Effector memory CD4-positive, alpha-beta T cell (primary cell): Measurements from ENCODE around the gene NGF.

ENCODE experiments used
- DNase-seq, 3 donors: peaks; one replicate each; pipeline ENCODE4 v3.0.0-alpha.2; 2020
- H3K27ac ChIP-seq: 2 replicates; pipeline ENCODE4 v1.7.0; 2013; ENCODE audit warnings: mild to moderate bottlenecking, low read length, moderate library complexity; ENCODE audit not compliant: insufficient read depth, poor library complexity, severe bottlenecking
- H3K27me3 ChIP-seq: replicated peaks from 2 replicates; pipeline ENCODE4 v1.7.0; 2013; ENCODE audit warnings: mild to moderate bottlenecking, low read length; ENCODE audit not compliant: insufficient read depth, control insufficient read depth, poor library complexity, severe bottlenecking
- H3K36me3 ChIP-seq: 2 replicates; pipeline ENCODE4 v1.7.0; 2013; ENCODE audit warnings: mild to moderate bottlenecking, low read length, moderate library complexity; ENCODE audit not compliant: control insufficient read depth, insufficient read depth
- H3K4me1 ChIP-seq: 2 replicates; pipeline ENCODE4 v1.7.0; 2013; ENCODE audit warnings: low read length, mild to moderate bottlenecking; ENCODE audit not compliant: control insufficient read depth, insufficient read depth, poor library complexity, severe bottlenecking
- H3K4me3 ChIP-seq: 2 replicates; pipeline ENCODE4 v1.7.0; 2013; ENCODE audit warnings: low read length, low read depth, mild to moderate bottlenecking; ENCODE audit not compliant: insufficient read depth, poor library complexity, severe bottlenecking
- H3K9me3 ChIP-seq: 2 replicates; pipeline ENCODE4 v1.7.0; 2013; ENCODE audit warnings: mild to moderate bottlenecking, low read length, moderate library complexity; ENCODE audit not compliant: control insufficient read depth

Gene NGF

GRCh38 chr1:115237023-115237422 is 101.0 kb downstream of the NGF start:
- no peak for DNase-seq
- Histone ChIP-seq H3K36me3 (no peaks in the 10 kb centered on the region), H3K4me3 (no peak overlapping the region), H3K27me3 (no peaks in the 10 kb centered on the region), H3K4me1 (no peaks in the 10 kb centered on the region), H3K27ac (no peak overlapping the region), H3K9me3 (no peaks in the 10 kb centered on the region)
